HL-60 (cell line): ENCODE results near the gene SMPD4.
"Not testable (repeated sequence)": the region's sequence is repeated elsewhere in the genome, so short reads cannot be mapped to it uniquely, and the experiment has no call there.

Experiments used
- DNase-seq, 2 experiments: peaks; one replicate each; pipeline ENCODE4 v3.0.0-alpha.2; 2010 to 2020; ENCODE audit warnings: low read depth in 1 of 2, low spot score in 1 of 2
- H3K27ac ChIP-seq: fragments of 250-450 bp; sonication (Bioruptor Pico); replicated peaks from 2 replicates; pipeline ENCODE4 v1.5.1; 2020; ENCODE audit warnings: mild to moderate bottlenecking, moderate library complexity
- H3K27me3 ChIP-seq: fragments of 250-450 bp; sonication (Bioruptor Pico); 2 replicates; pipeline ENCODE4 v1.5.1; 2021; ENCODE audit warnings: mild to moderate bottlenecking, moderate library complexity; ENCODE audit not compliant: insufficient read depth, poor library complexity, severe bottlenecking
- H3K4me3 ChIP-seq: replicated peaks from 2 replicates; pipeline ENCODE4 v1.5.1; 2011; ENCODE audit warnings: mild to moderate bottlenecking, control low read depth, low read length; ENCODE audit not compliant: insufficient read depth
- GABPA ChIP-seq: IDR thresholded peaks from 2 replicates; pipeline ENCODE4 v1.6.1; 2012; ENCODE audit warnings: low read depth
- POLR2AphosphoS5 ChIP-seq: IDR thresholded peaks from 2 replicates; pipeline ENCODE4 v1.6.1; 2012; ENCODE audit warnings: low read depth
- SPI1 ChIP-seq: IDR thresholded peaks from 2 replicates; pipeline ENCODE4 v1.6.1; 2012; ENCODE audit warnings: low read depth, mild to moderate bottlenecking, borderline replicate concordance
- TF ChIP-seq, protein P1 (sequence below): IDR thresholded peaks from one replicate; pipeline ENCODE4 v1.5.1; 2011; ENCODE audit warnings: low read length, control low read depth, inconsistent platforms; ENCODE audit not compliant: insufficient read depth
- TF ChIP-seq, protein P2 (sequence below): IDR thresholded peaks from 2 replicates; pipeline ENCODE4 v1.6.1; 2012; ENCODE audit warnings: low read depth; ENCODE audit not compliant: insufficient replicate concordance

The SMPD4 gene

DNA sequence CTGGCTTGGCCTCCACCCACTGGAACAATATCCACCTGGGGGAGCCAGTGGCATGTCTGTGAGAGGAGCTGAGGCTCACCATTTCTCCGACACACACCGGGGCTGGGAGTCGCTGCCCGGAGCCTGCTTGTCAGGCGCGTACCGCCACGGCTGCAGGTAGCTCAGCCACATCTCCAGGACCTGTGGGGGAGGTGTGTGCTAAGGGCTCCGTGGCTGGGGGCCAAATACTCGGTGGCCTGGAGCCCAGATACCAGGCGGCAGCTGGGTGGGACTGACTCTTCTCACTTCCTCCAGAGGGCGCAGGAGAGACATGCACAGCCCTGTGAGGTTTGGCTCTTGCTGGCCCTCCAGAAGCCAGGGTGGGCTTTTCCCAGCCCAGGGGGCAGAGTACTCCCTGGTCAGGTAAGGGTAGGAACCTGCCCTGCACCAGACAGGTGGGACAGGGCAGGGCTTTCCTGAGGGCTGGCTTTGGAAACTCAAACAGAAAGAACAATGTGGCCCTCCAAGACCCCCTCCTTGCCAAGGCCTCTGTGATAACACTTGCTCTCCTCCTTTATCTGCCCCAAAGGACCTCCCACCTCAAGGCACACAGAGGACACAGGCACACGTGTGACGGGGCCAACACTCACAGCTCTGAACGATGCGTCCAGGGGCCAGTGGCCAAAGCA is 25.3 kb downstream of the SMPD4 start:
- not testable (repeated sequence) for H3K27me3 ChIP-seq, H3K4me3 ChIP-seq, H3K27ac ChIP-seq
- peak in 1 of 2 experiments; percentile 24 for DNase-seq
- TF ChIP-seq, protein P1, sequence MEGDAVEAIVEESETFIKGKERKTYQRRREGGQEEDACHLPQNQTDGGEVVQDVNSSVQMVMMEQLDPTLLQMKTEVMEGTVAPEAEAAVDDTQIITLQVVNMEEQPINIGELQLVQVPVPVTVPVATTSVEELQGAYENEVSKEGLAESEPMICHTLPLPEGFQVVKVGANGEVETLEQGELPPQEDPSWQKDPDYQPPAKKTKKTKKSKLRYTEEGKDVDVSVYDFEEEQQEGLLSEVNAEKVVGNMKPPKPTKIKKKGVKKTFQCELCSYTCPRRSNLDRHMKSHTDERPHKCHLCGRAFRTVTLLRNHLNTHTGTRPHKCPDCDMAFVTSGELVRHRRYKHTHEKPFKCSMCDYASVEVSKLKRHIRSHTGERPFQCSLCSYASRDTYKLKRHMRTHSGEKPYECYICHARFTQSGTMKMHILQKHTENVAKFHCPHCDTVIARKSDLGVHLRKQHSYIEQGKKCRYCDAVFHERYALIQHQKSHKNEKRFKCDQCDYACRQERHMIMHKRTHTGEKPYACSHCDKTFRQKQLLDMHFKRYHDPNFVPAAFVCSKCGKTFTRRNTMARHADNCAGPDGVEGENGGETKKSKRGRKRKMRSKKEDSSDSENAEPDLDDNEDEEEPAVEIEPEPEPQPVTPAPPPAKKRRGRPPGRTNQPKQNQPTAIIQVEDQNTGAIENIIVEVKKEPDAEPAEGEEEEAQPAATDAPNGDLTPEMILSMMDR: peak; percentile 18

DNA sequence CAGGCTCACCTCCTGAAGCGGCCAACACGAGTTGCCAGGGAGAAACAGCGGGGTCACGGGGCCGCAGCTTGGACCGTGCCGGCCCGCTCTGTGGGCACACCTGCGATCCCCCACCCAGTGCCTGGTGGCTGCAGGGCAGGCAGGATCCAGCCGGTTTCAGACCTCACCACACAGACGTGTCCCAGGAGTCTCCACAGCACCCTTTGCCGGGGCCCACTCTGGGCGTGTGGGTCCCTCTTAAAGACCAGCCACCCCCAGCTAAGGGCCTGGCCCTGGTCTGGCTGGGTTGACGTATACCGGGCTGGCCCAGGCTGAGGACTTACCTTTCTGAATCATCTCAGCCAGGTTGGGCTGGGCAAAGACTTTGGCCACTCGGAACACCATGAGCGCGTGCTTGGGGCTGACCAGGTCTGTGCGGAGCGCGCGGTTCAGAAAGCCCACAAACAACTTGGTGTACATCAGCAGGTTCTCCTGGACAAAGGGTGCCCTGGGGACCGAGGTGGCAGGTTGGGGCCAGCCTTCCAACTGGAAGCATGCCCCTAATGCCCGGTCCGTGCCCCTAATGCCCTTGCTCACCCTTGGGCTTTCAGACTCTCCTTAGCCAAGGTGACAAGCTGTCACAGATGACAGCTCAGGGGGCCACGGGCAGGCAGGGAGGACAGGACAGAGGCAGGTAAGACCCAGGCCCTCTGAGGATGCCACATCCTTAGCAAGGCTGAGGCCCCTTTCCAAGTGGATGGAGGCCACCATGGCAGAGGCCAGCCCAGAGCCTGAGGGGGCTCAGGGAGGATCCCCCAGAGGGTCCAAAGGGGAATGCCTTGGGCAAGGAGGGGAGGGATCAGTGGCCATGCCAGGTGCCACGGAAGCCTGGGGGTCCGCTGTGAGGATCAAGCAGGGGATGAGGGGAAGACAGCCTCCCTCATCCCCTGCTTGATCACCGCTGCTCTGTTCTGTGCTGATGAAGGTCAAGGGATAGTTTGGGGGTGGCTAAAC is 26.3 kb downstream of the SMPD4 start:
- TF ChIP-seq SPI1 (no peak), GABPA (no peak), POLR2AphosphoS5 (no peak)
- TF ChIP-seq, protein P1: no peak
- TF ChIP-seq, protein P2, sequence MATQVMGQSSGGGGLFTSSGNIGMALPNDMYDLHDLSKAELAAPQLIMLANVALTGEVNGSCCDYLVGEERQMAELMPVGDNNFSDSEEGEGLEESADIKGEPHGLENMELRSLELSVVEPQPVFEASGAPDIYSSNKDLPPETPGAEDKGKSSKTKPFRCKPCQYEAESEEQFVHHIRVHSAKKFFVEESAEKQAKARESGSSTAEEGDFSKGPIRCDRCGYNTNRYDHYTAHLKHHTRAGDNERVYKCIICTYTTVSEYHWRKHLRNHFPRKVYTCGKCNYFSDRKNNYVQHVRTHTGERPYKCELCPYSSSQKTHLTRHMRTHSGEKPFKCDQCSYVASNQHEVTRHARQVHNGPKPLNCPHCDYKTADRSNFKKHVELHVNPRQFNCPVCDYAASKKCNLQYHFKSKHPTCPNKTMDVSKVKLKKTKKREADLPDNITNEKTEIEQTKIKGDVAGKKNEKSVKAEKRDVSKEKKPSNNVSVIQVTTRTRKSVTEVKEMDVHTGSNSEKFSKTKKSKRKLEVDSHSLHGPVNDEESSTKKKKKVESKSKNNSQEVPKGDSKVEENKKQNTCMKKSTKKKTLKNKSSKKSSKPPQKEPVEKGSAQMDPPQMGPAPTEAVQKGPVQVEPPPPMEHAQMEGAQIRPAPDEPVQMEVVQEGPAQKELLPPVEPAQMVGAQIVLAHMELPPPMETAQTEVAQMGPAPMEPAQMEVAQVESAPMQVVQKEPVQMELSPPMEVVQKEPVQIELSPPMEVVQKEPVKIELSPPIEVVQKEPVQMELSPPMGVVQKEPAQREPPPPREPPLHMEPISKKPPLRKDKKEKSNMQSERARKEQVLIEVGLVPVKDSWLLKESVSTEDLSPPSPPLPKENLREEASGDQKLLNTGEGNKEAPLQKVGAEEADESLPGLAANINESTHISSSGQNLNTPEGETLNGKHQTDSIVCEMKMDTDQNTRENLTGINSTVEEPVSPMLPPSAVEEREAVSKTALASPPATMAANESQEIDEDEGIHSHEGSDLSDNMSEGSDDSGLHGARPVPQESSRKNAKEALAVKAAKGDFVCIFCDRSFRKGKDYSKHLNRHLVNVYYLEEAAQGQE: no peak

DNA sequence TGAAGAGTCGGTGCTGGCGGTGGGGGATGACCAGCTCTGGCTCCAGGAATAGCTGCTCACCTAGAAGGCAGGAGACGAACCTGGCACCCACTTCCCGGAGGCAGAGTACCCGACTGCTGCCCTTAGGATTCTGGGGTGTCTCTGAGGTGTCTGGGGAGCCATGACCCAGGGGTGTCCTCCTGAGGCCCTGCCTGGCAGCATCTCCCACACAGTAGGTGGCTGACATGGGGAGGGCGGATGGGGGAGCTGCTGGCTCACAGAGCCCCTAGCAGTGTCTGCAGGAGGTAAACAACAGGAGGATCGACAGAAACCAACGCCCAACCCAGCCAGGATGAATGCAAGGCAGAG is 27.0 kb downstream of the SMPD4 start:
- not testable (repeated sequence) for H3K27ac ChIP-seq, H3K4me3 ChIP-seq, DNase-seq, H3K27me3 ChIP-seq

More for the DNA sequence above, 26.3 kb downstream of the SMPD4 start:
- Histone ChIP-seq H3K27me3 (no peaks in the 10 kb centered on the region), H3K27ac (no peak overlapping the region), H3K4me3 (no peak overlapping the region)
- DNase-seq: no peak

DNA sequence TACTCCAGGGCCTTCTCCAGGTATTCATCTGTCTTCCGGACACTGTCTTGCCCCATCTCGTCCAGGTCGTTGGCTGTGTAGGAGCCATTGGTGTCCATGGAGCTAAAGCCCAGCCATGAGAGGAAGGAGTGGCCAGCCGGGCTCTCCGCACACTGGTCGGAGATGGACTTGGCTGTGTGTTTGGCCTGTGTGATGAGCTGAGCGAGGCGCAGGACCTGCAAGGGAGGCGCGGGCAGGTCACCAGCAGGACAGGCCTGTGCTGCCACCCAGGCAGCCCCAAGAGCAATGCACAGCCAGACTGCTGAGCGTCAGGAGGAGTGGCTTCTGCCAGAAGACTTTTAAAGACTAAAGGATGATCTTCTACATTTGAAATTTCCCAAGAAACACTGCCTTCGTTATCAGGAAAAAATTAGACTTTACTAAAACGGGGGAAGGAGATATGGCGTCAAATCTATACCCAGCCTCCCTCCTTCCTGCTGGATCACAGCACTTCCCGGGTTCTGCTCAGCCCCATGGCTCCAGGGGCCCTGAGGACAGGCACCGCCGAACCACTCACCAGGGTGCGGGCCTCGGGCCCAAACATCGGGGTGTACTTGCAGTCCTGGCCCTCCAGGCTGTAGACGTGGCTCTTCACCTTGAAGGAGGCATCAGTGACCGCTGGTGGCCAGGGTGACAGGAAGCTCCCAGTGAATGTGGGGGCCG is 27.5 kb downstream of the SMPD4 start:
- not testable (repeated sequence) for H3K27ac ChIP-seq, H3K27me3 ChIP-seq, DNase-seq, H3K4me3 ChIP-seq

DNA sequence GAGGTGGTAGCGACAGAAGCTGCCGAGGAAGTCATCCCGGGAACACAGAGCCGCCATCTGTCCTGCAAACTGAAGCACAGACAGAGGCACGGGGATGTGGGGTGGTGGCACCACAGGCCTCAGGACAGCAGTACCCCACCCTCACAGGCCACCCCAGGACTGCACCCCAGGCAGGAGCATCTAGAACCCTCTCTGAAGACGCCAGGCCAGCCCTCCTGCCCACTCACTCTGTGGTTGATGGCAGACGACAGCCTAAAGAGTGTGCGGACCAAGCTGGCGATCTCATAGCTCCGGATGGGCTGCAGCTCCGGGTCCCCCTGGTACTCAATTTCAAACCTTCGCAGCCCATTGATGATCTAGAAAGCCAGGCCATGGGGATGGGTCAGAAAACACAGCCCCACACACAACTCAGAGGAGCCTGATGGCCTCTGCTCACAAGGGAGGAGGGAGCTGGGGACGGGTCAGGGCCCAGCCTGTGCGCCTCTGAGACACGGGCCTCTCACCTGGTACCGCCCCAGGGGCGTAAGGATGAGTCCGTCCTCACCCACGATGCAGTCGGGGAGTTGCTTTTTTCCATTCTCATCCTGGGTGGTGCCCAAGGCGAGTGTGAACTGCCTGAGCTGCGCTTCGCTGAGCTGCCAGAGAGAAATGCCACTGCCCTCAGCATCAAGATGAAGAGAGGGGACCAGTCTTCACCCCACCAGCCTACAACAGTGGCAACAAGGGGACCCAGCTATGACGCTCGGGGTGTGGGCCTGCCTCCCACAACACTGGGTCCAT is 28.4 kb downstream of the SMPD4 start:
- TF ChIP-seq, protein P1: no peak
- TF ChIP-seq GABPA: no peak
- TF ChIP-seq, protein P2: no peak
- no peak for TF ChIP-seq SPI1
- TF ChIP-seq POLR2AphosphoS5: no peak

DNA sequence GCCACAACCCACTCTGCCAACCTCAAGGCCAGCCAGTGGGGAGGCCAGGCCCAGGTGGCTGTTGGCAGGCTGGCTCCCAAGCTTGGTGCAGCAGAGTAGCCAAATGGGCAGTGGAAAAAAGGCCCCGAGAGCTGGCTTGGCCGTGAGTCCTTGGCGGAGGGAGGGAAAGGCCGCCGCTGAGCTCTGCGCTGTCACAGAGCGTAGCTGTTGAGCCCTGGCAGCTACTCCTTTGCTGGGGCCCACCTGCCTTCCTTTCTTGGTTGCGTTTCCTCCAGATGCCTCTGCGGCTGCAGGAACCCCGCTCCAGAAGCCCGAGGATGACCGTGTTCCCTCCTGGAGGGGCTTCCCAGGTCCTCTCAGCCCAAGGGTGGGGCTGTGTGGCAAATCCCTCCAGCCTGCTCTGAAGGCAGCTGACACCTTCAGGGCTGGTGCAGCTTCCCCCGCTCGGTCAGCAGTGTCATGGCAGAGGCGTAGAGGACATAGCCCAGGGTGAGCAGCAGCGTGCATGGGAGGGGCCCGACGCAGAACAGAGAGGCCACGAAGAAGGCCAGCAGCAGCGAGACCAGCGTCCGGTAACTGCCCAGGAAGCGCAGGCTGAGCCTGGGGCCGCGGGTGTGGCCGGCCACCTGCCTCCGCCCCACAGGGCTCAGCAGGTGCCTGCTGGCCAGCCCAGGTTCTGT is 29.1 kb downstream of the SMPD4 start:
- not testable (repeated sequence) for H3K4me3 ChIP-seq, DNase-seq, H3K27ac ChIP-seq, H3K27me3 ChIP-seq

More for the DNA sequence above, 28.4 kb downstream of the SMPD4 start:
- H3K27ac ChIP-seq: no peak overlapping the region
- H3K4me3 ChIP-seq: no peak overlapping the region
- no peaks in the 10 kb centered on the region for H3K27me3 ChIP-seq
- no peak for DNase-seq
